Activated CD4-positive, alpha-beta T cell treated with anti-CD3 and anti-CD28 coated beads for 4 hours (primary cell): Measurements from ENCODE around the gene BBS9.
"Not testable (repeated sequence)": the region's sequence is repeated elsewhere in the genome, so short reads cannot be mapped to it uniquely, and the experiment has no call there.

Experiments
- DNase-seq, 2 donors: peaks; one replicate each; pipeline ENCODE4 v3.0.0-alpha.2; 2020

The BBS9 gene

GRCh38 chr7:33449847-33450246 is 320.5 kb downstream of the BBS9 start:
- no peak for DNase-seq

DNA sequence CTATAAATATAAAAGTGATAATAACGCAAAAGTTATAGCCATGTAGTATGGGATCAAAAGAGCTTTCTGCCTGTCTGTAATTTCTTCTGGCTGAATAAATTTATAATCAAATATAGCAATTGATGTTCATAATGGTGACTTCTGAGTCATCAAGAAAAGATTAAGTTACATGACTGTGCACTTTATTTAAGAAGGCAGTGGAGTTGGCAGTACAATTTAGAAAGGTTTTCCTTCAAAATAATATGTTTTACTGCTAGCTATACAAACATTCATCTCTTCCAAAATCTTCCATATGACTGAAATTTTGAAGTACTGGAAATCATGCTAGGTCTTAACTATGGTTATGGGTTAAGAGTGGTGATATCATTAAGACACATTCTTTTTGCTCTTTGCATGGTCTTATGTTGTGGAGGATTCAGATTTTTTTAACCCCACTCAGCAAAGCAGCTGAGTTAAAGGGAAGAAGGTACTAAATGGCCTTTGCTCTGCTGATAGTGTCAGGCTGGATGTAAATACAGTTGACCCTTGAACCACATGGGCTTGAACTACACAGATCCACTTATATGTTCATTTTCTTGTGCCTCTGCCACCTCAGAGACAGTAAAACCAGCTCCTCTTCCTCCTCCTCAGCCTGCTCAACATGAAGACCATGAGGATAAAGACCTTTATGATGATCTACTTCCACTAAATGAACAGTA is 323.6 kb downstream of the BBS9 start:
- DNase-seq, result no peak

- no peak for DNase-seq
Measured at GRCh38 chr7:33457039-33457438, 327.7 kb downstream of the BBS9 start.

- DNase-seq, result no peak
Measured at GRCh38 chr7:33458581-33458980, 329.2 kb downstream of the BBS9 start.

DNA sequence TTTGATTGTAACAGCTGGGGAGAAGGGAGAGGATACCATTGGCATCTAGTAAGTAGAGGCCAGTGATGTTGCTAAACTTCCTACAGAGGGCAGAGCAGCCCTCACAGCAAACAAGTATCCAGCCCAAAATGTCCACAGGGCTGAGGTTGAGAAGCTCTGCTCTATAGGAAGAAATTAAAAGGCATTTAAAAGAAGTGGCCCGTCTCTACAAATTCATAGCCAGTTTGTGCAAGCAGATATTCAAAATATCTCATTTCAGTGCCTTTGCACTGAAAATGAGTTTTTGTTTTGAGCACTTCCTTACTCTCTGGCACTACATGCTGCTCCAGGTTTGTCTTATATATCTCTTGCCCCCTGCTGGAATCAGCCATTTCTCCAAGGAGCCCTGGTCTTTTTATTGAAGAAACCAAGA is 330.0 kb downstream of the BBS9 start:
- DNase-seq, result no peak

GRCh38 chr7:33463131-33463530 is 333.8 kb downstream of the BBS9 start:
- DNase-seq, result no peak

DNA sequence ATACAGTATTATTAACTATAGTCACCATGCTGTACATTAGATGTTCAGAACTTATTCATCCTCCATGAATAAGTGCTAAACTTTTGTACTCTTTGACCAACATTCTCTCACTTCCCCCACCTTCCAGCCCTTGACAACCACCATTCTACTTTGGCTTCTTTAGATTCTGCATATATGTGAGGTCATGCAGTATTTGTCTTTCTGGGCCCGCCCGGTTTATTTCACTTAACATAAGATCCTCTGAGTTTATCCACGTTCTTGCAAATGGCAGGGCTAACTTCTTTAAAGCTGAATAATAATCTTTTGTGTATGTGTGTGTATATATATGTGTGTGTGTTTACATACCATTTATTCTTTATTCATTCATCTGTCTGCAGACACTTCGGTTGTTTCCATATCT is 336.8 kb downstream of the BBS9 start:
- DNase-seq, result no peak

- no peak for DNase-seq
Measured at GRCh38 chr7:33471636-33472242, 342.4 kb downstream of the BBS9 start.

DNA sequence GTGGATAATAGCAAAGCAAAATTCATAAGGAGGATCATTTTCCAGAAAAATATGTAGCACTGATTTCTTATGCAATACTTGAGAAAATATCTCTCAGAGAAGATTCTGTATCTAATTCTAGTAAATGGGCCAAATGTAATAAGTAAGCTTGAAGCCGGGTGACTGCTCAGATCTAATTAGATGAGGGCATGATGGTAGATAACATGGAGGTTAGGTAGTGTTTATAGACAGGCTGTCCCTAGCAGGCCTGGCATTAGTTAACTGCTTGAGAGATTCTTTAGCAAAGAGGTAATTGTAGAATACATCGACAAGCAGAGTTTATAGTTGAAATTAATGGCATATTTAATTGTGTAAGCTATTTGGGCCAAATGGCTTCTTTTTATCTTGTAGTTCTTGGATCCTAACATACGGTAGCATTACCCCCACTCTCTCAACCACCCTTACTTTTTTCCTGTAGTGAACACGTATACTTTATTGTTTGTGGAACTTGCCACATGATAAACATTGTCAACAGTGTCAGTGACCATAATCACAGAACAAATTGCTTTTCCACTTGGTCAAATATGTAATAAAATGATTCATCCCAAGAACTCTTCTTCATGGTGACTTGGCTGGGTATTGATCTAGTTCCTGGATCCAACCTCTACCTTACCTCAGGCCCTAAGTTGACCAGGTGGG is 343.1 kb downstream of the BBS9 start:
- DNase-seq, result no peak

DNA sequence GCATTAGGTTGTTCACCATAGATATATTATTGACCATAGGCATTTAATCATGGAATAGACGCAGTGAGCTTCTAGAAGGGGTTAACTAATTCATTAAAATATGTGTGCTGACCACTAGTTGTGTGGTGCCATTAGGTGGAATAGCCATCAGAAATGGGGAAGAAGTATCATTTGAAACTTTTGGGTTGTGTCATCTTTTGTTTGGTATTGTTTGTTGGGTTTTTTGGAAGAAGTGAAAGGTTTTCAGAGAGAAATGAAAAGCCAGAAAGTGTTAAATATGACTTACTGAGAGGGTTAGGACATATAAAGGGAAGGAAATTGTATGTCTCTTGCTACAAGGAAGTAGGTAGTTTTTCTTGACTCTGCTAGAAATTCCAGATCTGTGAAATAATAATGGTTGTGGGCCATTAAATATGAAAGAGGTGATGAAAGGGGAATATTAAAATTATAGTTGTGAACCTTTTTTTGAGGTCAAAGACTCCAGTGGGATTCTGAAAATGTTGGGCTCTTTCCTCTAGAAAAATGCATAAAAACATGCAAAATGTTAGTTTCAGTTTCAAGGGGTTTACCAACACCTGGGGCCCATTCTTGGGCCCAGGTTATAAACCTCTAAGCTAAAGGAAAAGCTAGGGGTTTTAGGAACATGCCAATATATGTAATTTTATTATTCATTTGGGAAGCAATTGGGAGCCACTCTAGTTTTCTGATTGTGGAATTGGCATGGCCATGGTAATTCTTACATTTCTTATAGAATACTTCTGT is 348.5 kb downstream of the BBS9 start:
- DNase-seq, result no peak

GRCh38 chr7:33484476-33484875 is 355.1 kb downstream of the BBS9 start:
- not testable (repeated sequence) for DNase-seq

DNA sequence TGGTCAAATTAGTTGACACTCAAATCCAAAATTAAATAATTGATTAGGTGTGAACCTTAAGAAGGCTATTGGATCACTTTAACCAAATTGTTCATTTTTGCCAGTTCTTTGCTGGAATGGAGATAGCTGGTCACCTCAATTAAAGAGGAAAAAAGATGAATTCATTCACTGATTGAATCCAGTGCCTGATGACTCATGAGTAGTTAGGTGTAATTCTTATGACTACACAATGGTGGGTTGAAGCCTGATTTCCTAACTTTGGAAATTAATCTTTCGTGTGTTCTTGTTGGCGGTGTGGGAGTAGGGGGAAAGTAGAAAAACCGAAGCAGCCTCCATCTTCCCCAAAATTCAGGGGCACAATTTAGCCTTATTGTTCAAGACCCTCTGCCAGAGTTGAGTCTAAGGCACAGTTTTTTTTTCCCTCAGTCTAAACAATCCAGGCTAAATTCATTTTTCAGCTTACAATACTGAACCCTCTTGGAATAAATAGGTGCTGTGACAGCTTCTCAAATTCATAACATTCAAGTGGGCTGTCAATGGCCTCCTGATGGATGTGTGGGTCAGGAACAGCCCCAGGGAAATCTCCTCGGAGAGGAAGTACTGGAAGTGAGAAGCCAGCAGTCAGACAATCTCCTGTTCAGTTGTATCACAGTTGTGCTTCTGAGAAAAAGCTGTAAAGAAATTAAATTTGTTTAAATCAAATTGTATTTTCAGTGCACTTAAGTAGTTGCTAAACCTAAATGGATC is 356.6 kb downstream of the BBS9 start:
- no peak for DNase-seq

DNA sequence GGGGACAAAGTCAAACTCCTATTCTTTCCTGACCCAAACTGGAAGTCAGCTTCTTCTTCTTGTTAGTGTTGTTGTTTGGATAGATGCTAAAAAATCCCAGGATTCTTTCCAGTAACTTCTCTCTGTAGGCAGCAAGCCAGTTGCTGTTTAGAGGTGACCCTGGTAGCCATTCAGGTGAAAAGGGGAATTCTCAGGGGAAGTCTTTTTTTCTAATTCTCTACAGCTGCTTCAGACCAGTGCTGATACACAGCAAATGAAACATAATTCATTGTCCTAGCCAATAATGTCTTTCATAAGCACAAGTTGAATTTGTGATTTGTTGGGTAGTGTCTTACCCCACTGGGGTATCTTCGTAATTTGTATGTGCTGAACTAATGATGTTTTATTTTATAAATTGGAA is 357.3 kb downstream of the BBS9 start:
- no peak for DNase-seq

DNA sequence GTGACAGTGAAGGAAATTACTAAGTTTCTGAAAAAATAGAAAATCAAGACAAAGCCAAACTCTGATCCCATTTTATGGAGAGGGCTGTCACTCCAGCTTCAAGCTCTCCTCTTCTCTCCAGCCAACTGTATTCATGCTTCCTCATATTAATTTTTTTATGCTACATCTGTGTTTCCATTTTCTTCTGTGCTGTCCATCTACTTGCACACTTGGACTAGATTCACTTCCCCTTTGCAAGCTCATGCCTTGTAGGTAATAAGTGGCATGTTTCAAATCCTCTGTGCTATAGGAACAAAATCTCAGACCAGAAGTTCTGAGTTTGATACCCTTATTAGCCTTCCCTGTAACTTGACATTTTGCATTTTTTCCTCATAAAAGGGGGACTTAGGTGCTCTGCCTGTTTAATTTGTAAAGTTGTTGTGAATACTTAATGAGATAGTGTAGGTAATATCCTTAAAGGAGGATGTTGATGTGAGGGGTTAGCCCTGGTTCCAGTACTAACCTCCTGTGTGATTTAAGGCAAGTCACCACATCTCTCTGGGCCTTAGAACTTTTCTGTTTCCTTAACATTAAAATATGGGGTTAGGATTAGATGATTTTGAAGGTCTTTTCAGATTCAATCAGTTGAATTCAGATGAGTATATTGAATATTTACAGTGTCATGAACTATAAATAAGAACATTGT is 358.8 kb downstream of the BBS9 start:
- no peak for DNase-seq

DNA sequence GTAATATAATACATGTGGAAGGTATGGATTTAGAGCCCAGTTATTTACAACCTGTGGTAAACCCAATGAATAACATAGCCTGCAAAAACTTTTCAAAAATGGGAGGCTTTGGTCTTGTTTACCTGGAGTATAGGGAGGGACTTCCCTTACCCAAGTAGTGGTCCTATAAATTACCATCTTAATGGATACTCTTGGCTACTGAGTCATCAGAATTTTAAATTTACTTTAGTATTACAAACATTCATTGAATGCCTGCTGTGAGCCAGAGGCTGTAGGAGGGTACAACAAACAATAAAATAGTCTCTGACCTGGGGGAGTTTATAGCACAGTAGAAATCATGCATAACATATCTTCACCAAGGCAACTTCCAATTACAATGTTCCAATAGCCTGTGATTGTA is 365.1 kb downstream of the BBS9 start:
- no peak for DNase-seq

- DNase-seq, result no peak
Measured at GRCh38 chr7:33495207-33495606, 365.8 kb downstream of the BBS9 start.

GRCh38 chr7:33497051-33497450 is 367.7 kb downstream of the BBS9 start:
- DNase-seq, result no peak

- no peak for DNase-seq
Measured at GRCh38 chr7:33500703-33501701, 371.6 kb downstream of the BBS9 start.

- no peak for DNase-seq
Measured at GRCh38 chr7:33503014-33503413, 373.6 kb downstream of the BBS9 start.

- DNase-seq, result no peak
Measured at GRCh38 chr7:33503736-33504135, 374.4 kb downstream of the BBS9 start.

- DNase-seq, result no peak
Measured at GRCh38 chr7:33504266-33504665, 374.9 kb downstream of the BBS9 start.
